Amygdala (tissue), 56 donors: ENCODE data around the gene PLXDC2.

Experiments
- DNase-seq, 56 donors: peaks; one replicate each; lab custom pipeline; 2025; lab: John Stamatoyannopoulos, UW

Gene PLXDC2

GRCh38 chr10:20299034-20299736 lies 483.0 kb downstream of the PLXDC2 start:
- no peak for DNase-seq

GRCh38 chr10:20300735-20301134 lies 484.5 kb downstream of the PLXDC2 start:
- DNase-seq, result no peak

GRCh38 chr10:20302033-20302432 lies 485.8 kb downstream of the PLXDC2 start:
- no peak for DNase-seq

GRCh38 chr10:20303453-20304152 lies 487.4 kb downstream of the PLXDC2 start:
- no peak for DNase-seq

- DNase-seq, result no peak
Observed at GRCh38 chr10:20313665-20314064, 497.4 kb downstream of the PLXDC2 start.

GRCh38 chr10:20314431-20314830 lies 498.2 kb downstream of the PLXDC2 start:
- no peak for DNase-seq

GRCh38 chr10:20327954-20328353 lies 511.7 kb downstream of the PLXDC2 start:
- DNase-seq, result no peak

GRCh38 chr10:20330246-20330645 lies 514.0 kb downstream of the PLXDC2 start:
- DNase-seq, result no peak

GRCh38 chr10:20334559-20334958 lies 518.3 kb downstream of the PLXDC2 start:
- DNase-seq, result no peak
